GM18907 (cell line): Measurements from ENCODE around the gene RPL37A.
A peak's percentile ranks its signal among the peaks of the same experiment; 100 is the strongest.

ENCODE experiments used
- ATAC-seq: cut with Tn5 transposase; IDR thresholded peaks from one replicate; pipeline ENCODE4 v1.9.1; 2021; ENCODE audit warnings: mild to moderate bottlenecking, moderate library complexity; ENCODE audit not compliant: unreplicated experiment

The RPL37A gene

DNA sequence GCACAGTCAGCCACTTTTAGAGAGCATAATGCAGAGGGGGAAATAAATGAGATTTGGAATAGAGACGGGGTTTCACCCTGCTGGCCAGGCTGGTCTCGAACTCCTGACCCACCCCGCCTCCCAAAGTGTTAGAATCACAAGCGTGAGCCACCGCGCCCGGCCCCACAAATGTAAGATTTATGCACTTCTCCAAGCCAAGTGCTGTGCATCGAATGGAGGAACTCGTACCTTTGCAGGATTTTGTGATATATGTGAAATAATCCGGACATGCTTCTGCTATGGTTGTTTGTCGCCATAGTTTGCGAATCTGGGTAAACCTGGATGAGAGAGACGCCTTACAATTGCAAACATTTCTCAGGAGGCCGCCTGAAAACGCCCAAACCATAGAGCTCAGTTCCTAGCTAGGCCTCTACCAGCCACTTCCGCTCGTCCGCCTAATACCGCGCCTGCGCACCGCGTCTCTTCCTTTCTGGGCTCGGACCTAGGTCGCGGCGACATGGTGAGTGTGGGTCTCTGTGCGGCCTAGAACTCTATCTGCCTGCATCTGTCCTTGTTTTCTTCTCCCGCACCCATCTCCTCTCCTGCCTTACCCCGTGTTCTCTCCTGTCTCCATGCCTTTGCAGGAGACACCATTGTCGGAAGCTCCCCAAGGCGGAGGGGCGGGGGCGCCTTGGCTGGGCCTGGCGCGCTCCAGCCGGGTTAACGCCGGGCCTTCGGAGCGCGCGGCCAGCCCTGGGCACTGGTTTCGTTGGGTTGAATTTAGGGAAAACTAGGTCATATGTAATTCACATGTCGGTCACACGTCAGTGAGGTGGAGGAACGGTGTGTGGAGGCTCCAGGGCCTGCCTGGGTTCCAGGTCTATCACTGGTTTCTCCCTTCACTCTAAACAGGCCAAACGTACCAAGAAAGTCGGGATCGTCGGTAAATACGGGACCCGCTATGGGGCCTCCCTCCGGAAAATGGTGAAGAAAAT is at the start of gene RPL37A:
Gene RPL37A, plus strand, starts transcription at position 466 of the 974 bp plus-strand sequence. Its CDS starts 31 bp downstream, at position 497.
- peak; percentile 92 for ATAC-seq

DNA sequence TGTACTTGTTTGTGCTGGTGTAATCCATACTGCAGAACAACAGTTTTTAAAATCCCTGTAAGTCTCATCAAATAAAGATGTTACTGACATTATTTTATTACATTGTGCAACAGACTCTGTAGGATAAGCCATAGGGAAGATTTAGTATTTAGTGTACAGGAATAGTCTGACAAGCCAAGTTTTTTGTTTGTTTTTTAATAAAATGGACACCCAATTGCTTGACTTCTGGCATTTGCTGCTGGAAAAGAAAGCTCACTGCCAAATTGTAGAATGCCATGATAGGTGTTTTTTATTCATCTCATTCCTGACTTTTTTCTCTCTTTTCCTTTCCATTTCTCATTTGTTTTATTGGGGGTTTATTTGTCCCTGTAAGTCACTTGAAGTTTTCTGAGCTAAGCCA is 48.3 kb upstream of the RPL37A start:
- no peak for ATAC-seq

DNA sequence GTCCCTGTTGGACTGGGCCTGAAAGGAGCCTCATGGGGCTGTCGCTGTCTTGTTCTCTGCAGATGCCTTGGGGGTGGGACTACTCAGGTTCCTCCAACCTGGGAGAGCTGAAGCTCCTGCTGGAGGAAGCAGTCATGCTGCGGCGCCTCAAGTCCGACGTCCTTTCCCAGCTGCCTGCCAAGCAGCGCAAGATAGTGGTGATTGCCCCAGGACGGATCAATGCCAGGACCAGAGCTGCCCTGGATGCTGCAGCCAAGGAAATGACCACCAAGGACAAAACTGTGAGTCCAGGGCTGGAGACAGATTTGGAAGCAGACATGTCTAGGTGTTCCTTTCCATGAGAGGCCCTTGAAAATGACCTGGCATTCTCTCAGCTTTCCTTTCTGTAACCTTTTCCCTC is 47.9 kb upstream of the RPL37A start:
- ATAC-seq = no peak

DNA sequence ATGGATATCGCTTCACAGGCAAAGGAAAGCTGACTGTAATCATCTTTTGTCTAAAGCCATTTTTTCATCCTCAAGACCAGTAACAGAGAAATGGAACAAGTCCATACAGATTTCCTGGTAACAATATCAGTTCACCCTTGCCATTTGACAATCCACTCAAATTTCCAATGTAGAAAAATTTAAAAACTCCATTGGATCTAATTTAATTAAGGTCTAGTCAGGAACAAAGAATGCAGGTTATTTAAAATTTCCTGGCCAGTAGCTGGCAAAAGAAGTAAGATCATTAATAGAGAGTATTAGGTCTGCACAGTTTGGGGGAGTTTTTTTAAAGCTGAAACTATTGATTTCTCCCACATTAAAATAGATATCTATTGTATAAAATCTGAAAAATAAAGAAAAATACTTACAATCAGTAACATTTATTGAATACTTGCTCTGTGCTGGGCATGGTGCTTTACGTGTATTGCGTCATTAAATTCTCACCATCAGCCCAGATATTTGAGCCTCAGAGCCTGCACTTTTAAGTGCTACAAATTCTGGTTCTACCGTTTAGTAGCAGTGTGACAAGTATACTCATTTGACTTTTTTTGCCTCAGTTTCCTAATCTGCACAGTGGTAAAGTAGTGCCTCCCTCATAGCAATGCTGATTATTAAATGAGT is 44.6 kb upstream of the RPL37A start:
- ATAC-seq = no peak

DNA sequence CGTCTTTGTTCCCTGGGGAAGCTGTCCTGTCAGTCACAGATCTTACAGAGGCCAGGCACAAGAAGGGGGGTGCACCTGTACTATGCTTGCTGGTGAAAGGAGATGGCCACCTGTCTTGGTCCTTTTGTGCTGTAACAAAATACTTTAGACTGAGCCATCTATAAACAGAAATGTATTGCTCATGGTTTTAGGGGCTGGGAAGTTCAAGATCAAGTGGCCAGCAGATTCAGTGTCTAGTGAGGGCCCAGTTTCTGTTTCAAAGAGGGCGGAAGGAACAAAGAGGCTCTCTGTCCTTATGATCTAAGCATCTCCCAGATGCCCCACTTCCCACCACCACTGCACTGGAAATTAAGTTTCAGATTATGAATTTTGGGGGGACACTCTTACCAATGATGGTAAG is 35.5 kb upstream of the RPL37A start:
- ATAC-seq = no peak

DNA sequence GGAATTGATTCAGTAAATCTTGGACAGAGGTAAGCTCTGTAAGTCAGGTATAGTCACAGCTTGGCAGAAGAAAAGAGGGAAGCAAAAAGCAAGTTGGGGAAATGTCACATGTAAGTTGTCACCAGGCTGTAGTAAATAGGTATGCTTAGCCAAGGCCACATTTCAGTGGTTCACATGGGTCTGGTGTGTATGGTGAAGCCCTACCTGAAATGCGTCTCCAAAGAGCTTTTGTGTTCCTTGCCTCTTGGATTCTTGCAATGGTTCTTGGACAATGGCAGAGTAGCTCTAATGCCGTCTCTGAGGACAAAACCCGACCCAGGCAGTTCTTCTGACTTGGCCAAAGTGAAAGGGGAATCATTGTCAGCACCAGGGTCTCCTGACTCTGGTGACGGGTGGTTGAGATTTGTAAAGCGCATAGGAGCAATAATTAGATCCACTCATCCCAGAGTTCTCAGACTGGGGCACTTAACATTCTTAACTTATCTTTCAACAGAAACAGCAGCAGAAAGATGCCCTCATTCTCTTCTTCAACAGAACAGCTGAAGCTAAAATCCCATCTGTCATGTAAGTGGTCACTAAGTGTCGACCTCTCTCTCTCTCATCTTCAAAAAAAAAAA is 34.4 kb upstream of the RPL37A start:
- ATAC-seq = no peak

DNA sequence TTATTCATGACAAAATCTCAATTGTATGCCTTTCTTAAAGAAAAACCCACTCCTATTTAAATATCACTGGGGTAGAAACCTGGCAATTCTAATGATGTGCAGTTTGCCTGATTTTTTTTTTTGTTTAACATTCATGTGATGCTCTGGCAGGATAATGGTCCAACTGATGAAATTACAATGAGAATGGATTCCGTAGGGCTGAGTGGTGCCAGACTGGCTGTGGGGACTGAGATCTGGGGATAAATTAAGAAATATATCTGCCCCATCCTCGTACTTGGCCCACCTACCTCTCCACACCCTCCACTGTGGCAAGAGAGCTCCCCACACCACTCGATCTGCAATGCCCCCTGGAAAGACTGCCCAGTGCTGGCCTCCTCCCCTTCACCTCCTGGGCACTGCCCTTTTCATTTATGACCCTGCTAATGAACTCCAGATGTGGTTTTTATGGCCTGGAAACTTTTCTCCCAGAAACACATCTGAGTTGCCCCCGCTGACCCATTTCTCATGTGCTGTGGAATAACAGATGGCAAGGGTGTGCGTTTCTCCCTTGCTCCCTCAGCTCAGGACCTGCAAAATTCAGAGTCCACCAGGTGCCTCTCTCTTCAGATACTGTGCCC is 33.0 kb upstream of the RPL37A start:
- no peak for ATAC-seq

DNA sequence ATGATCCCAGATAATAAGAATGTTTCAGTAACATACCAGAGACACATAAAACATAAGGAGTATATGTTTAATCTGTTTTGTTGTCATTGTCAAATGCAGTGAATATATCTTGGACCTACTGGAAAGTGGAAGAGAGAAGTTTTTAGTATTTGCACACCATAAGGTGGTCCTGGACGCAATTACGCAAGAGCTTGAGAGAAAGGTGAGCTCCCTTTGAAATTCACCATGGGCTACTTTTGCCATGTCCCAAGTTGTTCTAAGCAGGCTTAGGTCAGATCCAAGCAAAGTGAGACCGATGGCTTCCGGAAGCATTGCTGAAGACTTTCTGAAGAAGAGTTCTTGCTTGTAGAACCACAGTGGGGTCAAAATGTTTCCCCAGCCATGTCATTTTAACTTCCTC is 30.8 kb upstream of the RPL37A start:
- no peak for ATAC-seq

DNA sequence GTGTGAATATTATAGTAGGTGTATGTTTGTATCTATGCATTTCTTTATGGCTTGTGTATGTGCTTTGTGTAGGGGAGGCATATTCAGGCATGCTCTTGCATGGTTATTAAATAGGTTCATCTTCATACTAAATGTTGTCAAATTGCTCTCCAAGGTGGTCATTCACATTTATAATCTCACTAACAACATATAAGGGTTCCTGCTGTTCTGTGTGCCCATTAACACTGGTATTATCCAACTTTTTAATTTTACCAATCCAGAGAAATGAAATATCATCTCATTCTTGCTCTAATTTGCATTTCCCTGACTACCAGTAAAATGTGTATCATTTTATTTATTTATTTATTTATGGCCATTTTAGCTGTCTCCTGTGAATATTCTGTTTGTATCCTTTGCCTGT is 29.0 kb upstream of the RPL37A start:
- ATAC-seq = no peak

DNA sequence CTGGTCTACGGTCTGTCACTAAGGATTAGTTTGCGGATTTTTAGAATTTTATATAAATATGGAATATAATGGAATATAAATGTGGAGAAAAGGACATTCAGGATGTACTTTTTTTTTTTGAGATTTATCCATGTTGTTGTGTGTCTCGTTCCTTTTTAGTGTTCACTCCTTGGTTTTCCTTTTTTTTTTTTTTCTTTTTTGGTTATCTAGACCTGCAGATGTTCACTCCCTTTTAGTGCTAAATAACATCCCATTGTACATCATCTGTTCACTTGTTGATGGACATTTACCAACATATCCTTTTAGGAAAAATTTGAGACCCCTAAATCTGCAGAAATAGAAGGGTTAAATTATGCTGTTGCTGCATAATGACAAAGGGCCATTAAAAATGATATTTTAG is 25.5 kb upstream of the RPL37A start:
- no peak for ATAC-seq

DNA sequence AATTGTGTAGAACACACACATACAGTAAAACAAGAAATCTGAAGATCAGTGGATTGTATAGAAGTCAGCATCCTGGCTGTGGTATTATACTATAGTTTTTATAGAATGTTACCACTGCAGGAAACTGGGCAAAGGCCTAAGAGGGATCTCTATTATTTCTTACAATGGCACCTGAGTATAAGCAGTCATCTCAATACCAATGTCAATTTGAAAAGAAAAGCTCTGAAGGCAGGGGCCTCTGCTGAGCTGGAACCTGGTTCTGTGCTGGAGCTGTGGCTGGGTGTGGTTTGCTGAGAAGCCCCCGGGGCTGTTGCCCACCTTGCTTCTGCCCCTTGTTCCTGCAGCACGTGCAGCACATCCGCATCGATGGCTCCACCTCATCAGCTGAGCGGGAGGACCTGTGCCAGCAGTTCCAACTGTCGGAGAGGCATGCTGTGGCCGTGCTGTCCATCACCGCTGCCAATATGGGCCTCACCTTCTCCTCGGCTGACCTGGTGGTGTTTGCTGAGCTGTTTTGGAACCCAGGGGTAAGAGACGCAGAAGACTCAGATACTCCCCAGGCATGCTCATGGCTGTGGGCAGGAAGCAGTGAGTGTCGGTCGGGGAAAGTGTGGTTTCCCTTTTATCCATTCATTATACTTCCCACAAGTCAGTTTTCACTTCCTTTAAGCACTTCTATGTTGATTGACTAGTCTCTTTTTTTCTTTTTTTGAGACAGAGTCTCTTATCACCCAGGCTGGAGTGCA is 23.5 kb upstream of the RPL37A start:
- peak; percentile 84 for ATAC-seq

DNA sequence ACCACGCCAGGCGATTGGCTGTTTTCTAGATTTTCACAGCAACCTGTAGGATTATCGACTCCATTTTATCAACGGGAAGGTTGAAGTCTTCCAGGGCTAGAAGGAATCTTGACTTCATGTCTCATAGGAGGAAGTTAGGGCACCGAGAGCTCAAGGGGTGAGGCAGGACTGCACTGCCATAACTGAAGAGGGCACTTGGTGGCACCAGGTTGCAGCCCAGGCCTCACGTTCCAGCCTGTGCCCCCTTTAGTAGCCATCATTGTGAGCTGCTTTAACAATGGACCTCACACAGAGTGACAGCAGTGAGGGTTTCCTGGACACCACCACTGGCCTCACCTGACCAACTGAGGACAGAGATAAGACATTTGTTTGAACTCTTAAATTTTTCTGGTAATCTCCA is 22.9 kb upstream of the RPL37A start:
- no peak for ATAC-seq

DNA sequence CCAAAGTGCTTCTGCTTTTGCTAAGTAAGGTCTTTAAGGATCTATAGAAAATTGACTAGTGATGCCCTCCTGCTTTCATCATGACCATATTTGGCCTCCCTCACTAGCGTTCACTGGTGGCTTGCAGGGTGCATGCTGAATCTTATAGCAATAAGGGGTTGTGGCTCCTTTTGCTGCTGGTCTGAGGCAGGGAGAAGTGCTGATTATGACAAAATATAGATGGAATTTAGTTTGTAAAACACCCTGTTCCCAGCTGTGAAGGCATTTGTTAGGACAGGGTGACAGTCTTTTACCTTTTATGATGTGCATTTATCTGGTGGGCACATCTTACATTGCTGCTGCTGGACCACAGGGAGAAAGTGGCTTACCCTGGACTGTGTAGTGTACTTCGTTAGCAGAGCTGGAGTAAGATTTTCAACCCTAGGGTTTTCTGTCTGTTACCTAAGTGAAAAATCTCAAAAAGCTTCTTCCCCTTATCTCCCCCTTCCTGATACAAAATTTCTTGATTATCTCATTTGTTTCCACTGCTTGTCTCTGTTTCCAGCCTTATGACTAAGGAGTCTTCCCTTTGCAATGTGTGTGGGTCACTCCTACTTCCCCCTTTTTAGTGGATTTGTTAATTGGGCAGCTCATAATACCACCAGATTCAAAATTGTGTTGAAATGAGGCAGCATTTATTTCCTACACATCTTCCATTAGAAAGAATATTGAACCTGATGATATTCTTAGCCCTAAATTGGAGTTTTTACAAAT is 21.2 kb upstream of the RPL37A start:
- ATAC-seq = no peak

DNA sequence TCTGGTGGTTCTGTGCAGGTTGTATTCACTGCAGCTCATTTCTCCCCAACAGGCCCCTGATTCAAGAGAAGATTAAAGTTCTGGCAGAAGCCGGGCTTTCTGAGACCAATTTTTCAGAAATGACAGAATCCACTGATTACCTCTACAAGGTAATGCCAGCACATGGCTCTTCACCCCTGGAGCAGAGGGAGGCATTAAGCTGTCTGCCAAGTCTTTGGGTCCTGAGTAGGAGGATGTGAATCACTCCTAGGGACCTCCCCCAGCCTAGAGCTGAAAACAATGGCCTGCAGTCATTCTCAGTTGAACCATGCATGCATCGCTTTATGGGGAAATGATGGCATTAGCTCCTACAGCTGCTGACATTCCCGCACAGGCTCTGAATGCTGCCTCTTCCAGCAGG is 20.5 kb upstream of the RPL37A start:
- ATAC-seq = no peak

DNA sequence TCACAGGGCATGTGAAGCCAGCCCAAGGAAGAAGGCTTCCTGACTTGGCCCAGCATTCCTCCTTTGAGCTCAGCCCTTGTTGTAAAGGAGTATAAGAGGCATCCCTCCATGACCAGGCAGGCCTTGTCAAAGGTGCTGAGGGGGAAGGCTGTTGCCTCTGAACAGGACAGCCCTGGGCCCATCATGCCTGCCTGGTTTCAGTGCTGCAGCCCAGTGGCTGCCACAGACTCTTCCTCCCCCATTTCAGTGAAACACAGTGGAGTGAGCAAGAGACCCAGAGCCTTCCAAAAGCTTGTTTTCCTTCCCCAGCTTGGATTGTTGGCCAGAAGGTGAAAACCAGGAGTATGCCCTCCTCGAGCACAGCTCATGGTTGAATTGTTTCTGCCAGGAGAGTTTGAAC is 19.9 kb upstream of the RPL37A start:
- no peak for ATAC-seq

DNA sequence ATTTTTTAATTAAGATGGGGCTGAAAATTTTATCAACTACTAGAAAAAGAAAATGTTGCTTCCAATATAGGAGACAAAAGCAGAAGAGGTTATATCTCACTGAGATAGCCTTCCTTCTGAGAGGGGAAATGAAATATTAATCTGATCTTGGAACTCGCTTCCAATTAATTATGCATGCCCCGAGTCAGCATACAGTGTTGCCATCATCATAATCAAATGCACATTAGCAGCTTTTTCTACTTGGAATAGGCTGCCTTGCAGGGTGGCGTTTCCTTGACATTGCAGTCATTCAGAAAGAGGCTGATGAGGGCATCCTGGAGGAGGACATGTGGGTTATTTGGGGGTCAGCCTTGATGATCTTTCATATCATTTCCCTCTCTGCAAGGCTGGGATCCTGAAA is 18.4 kb upstream of the RPL37A start:
- no peak for ATAC-seq

DNA sequence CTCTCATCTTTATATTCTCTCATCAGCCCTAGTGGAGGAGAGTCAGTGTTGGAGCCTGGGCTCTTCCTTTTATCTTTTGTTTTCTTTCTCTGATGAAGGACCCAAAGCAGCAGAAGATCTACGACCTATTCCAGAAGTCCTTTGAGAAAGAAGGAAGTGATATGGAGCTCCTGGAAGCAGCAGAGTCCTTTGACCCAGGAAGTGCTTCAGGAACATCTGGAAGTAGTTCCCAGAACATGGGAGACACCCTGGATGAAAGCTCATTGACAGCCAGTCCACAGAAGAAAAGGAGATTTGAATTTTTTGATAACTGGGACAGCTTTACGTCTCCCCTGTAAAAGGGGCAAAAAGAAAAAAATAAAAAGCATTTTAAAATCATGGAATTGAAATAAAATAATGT is 16.0 kb upstream of the RPL37A start:
- ATAC-seq = no peak

DNA sequence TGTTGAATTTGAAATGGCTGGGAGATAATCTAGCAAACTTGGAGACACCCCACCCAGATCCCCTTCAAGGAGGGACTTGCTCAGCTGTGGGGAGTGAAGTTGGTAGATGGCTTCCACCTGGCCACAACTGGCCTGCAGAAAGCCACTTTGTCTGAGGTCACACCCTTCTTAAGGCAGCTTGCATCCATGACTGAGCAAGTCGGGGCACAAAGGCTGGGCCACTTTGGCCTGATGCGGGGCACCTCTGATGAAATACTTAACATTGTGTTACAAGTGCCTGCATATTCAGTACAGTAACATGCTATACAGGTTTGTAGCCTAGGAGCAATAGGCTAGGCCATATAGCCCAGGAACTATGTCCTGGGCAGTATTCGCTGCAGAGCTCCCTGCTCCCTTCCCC is 13.4 kb upstream of the RPL37A start:
- ATAC-seq = no peak

DNA sequence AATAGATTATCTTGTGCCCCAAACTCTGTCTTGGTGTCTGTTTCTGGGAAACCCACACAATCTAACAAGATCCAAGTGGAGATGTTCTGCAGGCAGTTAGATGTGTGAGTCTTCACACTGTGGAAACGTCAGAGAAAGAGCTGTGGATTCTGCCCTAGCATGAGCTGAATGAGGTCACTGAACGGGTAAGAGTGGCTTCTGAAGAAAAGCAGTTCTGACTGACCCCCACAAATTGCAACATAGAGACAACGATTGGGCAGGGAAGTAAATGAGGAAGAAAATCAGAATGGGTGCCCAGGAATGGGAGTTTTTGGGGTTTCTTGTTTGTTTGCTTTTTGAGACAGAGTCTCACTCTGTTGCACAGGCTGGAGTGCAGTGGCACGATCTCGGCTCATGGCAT is 12.9 kb upstream of the RPL37A start:
- no peak for ATAC-seq

DNA sequence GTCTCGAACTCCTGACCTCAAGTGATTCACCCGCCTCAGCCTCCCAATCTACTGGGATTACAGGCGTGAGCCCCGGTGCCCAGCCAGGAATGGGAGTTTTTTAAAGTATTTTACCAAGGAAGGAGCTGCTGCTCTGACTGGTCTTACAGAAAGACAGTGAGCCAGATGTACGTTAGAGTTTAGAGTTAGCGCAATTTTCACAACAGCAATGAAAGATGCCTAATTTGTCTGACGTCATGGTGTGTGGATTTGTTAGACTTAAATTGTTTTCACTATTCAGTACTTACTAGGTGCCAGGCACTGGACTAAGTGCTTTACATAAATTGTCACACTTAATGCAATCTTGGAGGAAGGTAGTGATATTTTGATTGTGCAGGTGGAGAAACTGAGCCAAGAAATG is 12.4 kb upstream of the RPL37A start:
- no peak for ATAC-seq
